ENCODE measurements around the gene LUC7L3.

DNA sequence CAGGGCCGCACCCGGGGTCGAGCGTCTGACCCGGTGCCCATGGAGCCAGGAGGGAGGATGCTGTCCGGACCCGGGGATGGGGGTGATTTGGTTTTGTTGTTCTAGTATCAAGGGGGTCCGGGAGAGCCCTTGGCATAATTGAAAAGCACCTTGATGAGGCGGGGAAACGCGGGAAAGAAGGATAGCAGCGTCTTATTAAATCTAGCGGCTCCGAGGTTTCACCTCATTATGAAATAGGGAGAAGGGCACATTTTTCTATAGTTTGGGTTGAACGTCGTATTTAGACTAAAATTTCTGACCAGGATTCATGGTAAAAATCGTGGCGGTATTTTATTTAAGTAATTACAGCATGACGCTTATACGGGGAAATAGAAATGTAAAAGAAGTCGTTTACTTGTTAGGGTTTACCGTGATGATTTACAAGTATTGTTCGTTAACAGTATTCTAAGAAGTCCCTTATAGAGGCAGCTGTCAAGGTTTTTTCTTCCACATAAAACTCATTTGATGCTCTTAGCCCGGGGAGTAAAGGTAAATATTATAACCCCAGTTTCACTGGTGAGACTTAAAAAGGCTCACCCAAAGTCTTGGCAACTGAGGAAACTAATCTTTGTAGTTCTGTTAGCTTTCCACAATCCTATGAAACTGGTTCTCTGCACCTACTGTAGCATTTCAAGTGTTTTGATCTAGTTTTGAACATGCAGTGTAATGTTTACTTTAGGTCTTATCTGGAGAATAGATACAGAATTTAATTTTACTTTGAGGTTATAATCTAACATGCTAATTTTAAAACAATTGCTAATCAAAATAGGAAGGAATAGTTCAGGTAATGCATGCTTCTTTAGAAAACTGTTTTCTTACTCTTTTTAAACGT lies 756 bp downstream of the LUC7L3 start:
- TF ChIP-seq, protein P1, sequence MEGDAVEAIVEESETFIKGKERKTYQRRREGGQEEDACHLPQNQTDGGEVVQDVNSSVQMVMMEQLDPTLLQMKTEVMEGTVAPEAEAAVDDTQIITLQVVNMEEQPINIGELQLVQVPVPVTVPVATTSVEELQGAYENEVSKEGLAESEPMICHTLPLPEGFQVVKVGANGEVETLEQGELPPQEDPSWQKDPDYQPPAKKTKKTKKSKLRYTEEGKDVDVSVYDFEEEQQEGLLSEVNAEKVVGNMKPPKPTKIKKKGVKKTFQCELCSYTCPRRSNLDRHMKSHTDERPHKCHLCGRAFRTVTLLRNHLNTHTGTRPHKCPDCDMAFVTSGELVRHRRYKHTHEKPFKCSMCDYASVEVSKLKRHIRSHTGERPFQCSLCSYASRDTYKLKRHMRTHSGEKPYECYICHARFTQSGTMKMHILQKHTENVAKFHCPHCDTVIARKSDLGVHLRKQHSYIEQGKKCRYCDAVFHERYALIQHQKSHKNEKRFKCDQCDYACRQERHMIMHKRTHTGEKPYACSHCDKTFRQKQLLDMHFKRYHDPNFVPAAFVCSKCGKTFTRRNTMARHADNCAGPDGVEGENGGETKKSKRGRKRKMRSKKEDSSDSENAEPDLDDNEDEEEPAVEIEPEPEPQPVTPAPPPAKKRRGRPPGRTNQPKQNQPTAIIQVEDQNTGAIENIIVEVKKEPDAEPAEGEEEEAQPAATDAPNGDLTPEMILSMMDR (IDR thresholded peaks at IDR 0.05; ENCODE audit: extremely low read depth in 1 of 2, insufficient read depth in 1 of 2, low read depth in 1 of 2, low read length in 2 of 2) = no peak
- no peak for TF ChIP-seq JUN (IDR thresholded peaks at IDR 0.05; ENCODE audit: borderline replicate concordance, insufficient read depth, insufficient read length, low read depth)
- TF ChIP-seq POLR2A (IDR thresholded peaks at IDR 0.05; ENCODE audit: low read depth, low read length) = no peak
- TF ChIP-seq, protein P2, sequence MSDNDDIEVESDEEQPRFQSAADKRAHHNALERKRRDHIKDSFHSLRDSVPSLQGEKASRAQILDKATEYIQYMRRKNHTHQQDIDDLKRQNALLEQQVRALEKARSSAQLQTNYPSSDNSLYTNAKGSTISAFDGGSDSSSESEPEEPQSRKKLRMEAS (IDR thresholded peaks at IDR 0.05; ENCODE audit: insufficient read depth, insufficient read length) = no peak
- no peak for TF ChIP-seq EZH2 (IDR thresholded peaks at IDR 0.05; ENCODE audit: borderline replicate concordance, low read depth, low read length, severe bottlenecking)
- no peak for TF ChIP-seq POLR2AphosphoS5 (IDR thresholded peaks at IDR 0.05; ENCODE audit: insufficient read depth, low read depth, low read length)
